Smooth muscle cell (in vitro differentiated cells): ENCODE data around the gene SCLT1. TPM values are rescaled to one million over a fixed set of nuclear protein-coding genes. Genes with fewer than 3 reads are reported as not detected.

ENCODE experiments used
- DNase-seq: peaks from one replicate; lab custom pipeline; 2025; ENCODE audit not compliant: unreplicated experiment; lab: John Stamatoyannopoulos, UW
- H2AFZ ChIP-seq: fragments of 200-600 bp; sonication (generic); 2 replicates; pipeline ENCODE4 v1.6.0; 2016; ENCODE audit warnings: antibody characterized with exemption, low read depth, mild to moderate bottlenecking
- H3F3A ChIP-seq: fragments of 200-600 bp; sonication (generic); 2 replicates; pipeline ENCODE4 v1.6.0; 2017; ENCODE audit warnings: antibody characterized with exemption, low read depth
- H3K27ac ChIP-seq: fragments of 200-600 bp; sonication (generic); 2 replicates; pipeline ENCODE4 v1.5.1; 2016; ENCODE audit warnings: low read depth, mild to moderate bottlenecking
- H3K27me3 ChIP-seq: fragments of 200-600 bp; sonication (generic); 2 replicates; pipeline ENCODE4 v1.6.1; 2016; ENCODE audit warnings: low read depth, mild to moderate bottlenecking
- H3K36me3 ChIP-seq: fragments of 200-600 bp; sonication (generic); 2 replicates; pipeline ENCODE4 v1.5.1; 2016; ENCODE audit warnings: low read depth
- H3K4me1 ChIP-seq: fragments of 200-600 bp; sonication (generic); 2 replicates; pipeline ENCODE4 v1.5.1; 2016; ENCODE audit warnings: low read depth
- H3K4me2 ChIP-seq: fragments of 200-600 bp; sonication (generic); 2 replicates; pipeline ENCODE4 v1.6.0; 2016; ENCODE audit warnings: mild to moderate bottlenecking
- H3K4me3 ChIP-seq: fragments of 200-600 bp; sonication (generic); 2 replicates; pipeline ENCODE4 v1.5.1; 2016; ENCODE audit warnings: mild to moderate bottlenecking
- H3K79me2 ChIP-seq: fragments of 200-600 bp; sonication (generic); 2 replicates; pipeline ENCODE4 v1.6.0; 2016; ENCODE audit warnings: low read depth, mild to moderate bottlenecking
- H3K9ac ChIP-seq: fragments of 200-600 bp; sonication (generic); 2 replicates; pipeline ENCODE4 v1.6.0; 2016; ENCODE audit warnings: low read depth
- H3K9me3 ChIP-seq: fragments of 200-600 bp; sonication (generic); replicated peaks from 2 replicates; pipeline ENCODE4 v1.5.1; 2016; ENCODE audit warnings: low read depth
- H4K20me1 ChIP-seq: fragments of 200-600 bp; sonication (generic); 2 replicates; pipeline ENCODE4 v1.6.0; 2016; ENCODE audit warnings: low read depth
- WGBS: methylation state at CpG from one replicate; pipeline ENCODE4 v1.1.7; 2016; ENCODE audit warnings: low lambda C conversion rate; 5-methylcytosine and 5-hydroxymethylcytosine counted together
- polyA plus RNA-seq: library from polyadenylated mRNA; unstranded; fragments of >200 nt; fragmentation: Nextera tagmentation; extraction: Ambion mirVana; gene quantifications from 2 replicates; pipeline ENCODE4 v1.2.1, GENCODE V29; 2016
- total RNA-seq: library from RNA; depleted of rRNA; stranded (reverse); fragments of >200 nt; gene quantifications from 2 replicates; pipeline ENCODE4 v1.2.3, GENCODE V29; 2014
- TF ChIP-seq, protein P1 (sequence below): fragments of 200-600 bp; sonication (generic); IDR thresholded peaks from 2 replicates; pipeline ENCODE4 v1.5.1; 2017; ENCODE audit warnings: borderline replicate concordance, mild to moderate bottlenecking, antibody characterized with exemption; ENCODE audit not compliant: insufficient read depth, poor library complexity, severe bottlenecking

The SCLT1 gene
- total and polyA plus RNA-seq, 2 experiments from 2014 or later, result 6.9 to 10.2 TPM

DNA sequence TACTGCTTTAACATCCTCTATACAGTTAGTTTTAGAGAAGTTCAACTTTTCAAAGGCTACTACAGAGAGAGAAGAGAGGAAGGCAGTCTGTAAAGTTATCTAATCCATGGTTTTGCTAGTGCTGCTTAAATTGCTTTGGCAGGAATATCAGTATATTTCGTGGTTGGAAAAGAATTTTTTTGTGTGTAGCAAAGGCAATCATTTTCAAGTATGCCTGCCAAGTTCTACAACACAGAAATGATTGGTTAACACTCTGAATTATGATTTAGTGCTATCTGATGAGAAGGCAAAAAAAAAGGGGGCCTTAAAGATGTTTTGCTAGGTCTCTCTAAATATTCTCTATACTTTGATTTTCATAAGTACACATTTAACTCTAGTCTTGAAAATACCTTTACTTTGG, 150.7 kb downstream of the SCLT1 start:
- Histone ChIP-seq H2AFZ (no peak overlapping the region), H3K4me3 (no peak overlapping the region), H4K20me1 (no peaks in the 10 kb centered on the region), H3K27ac (peak overlapping the region; percentile 29), H3K9me3 (no peaks in the 10 kb centered on the region), H3K4me1 (no peaks in the 10 kb centered on the region), H3K27me3 (no peaks in the 10 kb centered on the region), H3K79me2 (no peaks in the 10 kb centered on the region), H3K9ac (no peak overlapping the region), H3K36me3 (peaks cover 25% of the 10 kb centered on the region), H3F3A (no peaks in the 10 kb centered on the region), H3K4me2 (peak overlapping the region; percentile 8)
- WGBS, result 69% methylated on average over 1 of the region's 1 CpG
- TF ChIP-seq, protein P1, sequence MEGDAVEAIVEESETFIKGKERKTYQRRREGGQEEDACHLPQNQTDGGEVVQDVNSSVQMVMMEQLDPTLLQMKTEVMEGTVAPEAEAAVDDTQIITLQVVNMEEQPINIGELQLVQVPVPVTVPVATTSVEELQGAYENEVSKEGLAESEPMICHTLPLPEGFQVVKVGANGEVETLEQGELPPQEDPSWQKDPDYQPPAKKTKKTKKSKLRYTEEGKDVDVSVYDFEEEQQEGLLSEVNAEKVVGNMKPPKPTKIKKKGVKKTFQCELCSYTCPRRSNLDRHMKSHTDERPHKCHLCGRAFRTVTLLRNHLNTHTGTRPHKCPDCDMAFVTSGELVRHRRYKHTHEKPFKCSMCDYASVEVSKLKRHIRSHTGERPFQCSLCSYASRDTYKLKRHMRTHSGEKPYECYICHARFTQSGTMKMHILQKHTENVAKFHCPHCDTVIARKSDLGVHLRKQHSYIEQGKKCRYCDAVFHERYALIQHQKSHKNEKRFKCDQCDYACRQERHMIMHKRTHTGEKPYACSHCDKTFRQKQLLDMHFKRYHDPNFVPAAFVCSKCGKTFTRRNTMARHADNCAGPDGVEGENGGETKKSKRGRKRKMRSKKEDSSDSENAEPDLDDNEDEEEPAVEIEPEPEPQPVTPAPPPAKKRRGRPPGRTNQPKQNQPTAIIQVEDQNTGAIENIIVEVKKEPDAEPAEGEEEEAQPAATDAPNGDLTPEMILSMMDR, result no peak
- DNase-seq, result no peak

DNA sequence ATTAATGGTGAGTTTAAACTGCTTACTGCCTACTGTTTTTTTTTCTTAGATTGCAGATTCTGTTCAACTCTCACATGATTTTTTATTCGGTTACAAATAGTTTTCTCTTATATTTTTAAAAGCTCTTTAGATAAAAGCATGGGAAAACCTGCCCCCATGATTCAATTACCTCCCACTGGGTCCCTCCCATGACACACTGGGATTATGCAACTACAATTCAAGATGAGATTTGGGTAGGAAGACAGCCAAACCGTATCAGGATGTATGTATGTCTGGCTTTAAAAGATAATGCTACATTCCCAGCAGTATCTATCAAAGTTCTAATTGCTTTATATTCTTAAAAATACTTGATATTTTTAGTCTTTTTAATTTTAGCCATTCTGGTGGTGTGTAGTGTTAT, 152.4 kb downstream of the SCLT1 start:
- TF ChIP-seq, protein P1, result no peak
- no peak overlapping the region for H3K4me2 ChIP-seq
- no peak overlapping the region for H2AFZ ChIP-seq
- no peaks in the 10 kb centered on the region for H3F3A ChIP-seq
- H3K9me3 ChIP-seq, result no peaks in the 10 kb centered on the region
- WGBS, result 83% methylated on average over 2 of the region's 2 CpGs
- H3K79me2 ChIP-seq, result no peaks in the 10 kb centered on the region
- no peak overlapping the region for H3K27ac ChIP-seq
- no peaks in the 10 kb centered on the region for H4K20me1 ChIP-seq
- H3K4me3 ChIP-seq, result no peak overlapping the region
- no peaks in the 10 kb centered on the region for H3K27me3 ChIP-seq
- H3K36me3 ChIP-seq, result peaks cover 24% of the 10 kb centered on the region
- no peak for DNase-seq
- no peaks in the 10 kb centered on the region for H3K4me1 ChIP-seq
- H3K9ac ChIP-seq, result no peak overlapping the region

DNA sequence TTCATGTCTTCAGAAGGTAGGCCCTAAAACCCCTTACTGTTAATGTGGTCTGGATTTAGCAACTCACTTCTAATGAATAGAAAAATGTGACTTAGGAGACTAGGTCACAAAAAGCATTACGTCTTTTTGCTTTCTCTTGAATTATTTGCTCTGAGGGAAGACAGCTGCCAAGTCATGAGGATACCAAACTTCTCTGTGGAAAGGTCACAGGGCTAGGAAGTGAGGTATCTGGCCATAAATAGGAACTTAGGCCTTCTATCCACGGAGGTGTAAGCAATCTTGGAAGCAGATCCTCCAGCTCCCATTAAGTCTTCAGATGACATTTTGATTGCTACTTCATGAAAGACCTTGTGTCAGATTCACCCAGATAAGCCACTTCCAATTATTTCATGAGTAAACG, 163.3 kb downstream of the SCLT1 start:
- Histone ChIP-seq H4K20me1 (no peaks in the 10 kb centered on the region), H3K27me3 (no peaks in the 10 kb centered on the region), H3K4me1 (no peaks in the 10 kb centered on the region), H3K27ac (no peak overlapping the region), H3K79me2 (no peaks in the 10 kb centered on the region), H3K4me2 (no peak overlapping the region), H3K36me3 (peaks cover 2% of the 10 kb centered on the region), H3K9ac (no peak overlapping the region), H2AFZ (no peak overlapping the region), H3F3A (no peaks in the 10 kb centered on the region), H3K4me3 (no peak overlapping the region), H3K9me3 (no peaks in the 10 kb centered on the region)
- DNase-seq, result no peak
- TF ChIP-seq, protein P1, result no peak
- WGBS, result 78% methylated on average over 3 of the region's 3 CpGs

DNA sequence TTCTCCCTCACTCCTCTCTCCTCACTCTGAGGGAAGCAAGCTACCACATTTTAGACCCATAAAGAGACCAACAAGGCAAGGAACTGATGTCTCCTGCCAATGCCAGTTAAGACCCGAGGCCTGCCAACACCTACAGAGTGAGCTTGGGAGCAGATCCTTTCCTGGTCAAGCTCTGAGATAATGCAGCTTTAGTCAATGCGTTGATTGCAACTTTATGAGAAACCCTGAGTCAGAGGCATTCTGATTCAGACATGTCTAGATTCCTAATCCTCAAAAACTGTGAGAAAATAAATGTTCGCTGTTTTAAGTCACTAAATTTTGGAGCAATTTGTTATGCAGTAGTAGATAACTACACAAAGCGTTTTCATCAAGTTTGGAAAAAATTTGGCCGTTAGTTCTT, 168.4 kb downstream of the SCLT1 start:
- TF ChIP-seq, protein P1, result no peak
- peak overlapping the region; percentile 86 for H3K27ac ChIP-seq
- H3K27me3 ChIP-seq, result no peaks in the 10 kb centered on the region
- no peak overlapping the region for H3K4me3 ChIP-seq
- peak overlapping the region; percentile 45 for H3K9ac ChIP-seq
- H2AFZ ChIP-seq, result no peak overlapping the region
- no peaks in the 10 kb centered on the region for H3K9me3 ChIP-seq
- DNase-seq, result no peak
- H3K4me2 ChIP-seq, result peak overlapping the region; percentile 36
- no peaks in the 10 kb centered on the region for H3K4me1 ChIP-seq
- WGBS, result 22% methylated on average over 5 of the region's 5 CpGs
- H4K20me1 ChIP-seq, result no peaks in the 10 kb centered on the region
- no peaks in the 10 kb centered on the region for H3K79me2 ChIP-seq
- H3F3A ChIP-seq, result no peaks in the 10 kb centered on the region
- peaks cover 2% of the 10 kb centered on the region for H3K36me3 ChIP-seq
